22Rv1 (cell line): ENCODE results near the gene IL3.

ENCODE experiments used
- H3K27ac ChIP-seq: fragments of 450-650 bp; 2 replicates; pipeline ENCODE4 v1.5.1; 2017
- CTCF ChIP-seq: fragments of 450-650 bp; IDR thresholded peaks from 2 replicates; pipeline ENCODE4 v1.5.1; 2017; ENCODE audit warnings: mild to moderate bottlenecking
- ZFX ChIP-seq: fragments of 450-650 bp; IDR thresholded peaks from 2 replicates; pipeline ENCODE4 v1.6.1; 2017; ENCODE audit warnings: antibody characterized with exemption, borderline replicate concordance

IL3 gene

GRCh38 chr5:132016721-132017250 is 43.7 kb upstream of the IL3 start:
- H3K27ac ChIP-seq = no peak overlapping the region
- TF ChIP-seq ZFX = no peak
- no peak for TF ChIP-seq CTCF

DNA sequence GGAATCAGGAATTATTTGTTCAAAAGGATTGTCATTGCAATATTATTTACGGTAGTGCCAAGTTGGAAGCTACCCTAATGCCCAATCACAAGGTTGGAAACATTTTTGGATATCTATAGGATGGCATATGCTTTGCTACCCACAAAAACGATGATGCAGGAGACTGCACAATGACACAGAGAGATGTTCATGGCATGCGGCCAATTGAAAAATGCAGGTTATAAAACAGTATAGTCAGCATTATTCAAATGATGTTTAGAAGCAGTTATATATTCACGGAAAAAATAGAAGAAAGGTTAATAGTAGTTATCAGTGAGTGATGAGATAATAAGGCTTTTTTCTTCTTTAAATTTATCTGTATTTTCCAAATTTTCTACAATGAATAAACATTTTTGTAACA is 43.1 kb upstream of the IL3 start:
- TF ChIP-seq CTCF = no peak
- TF ChIP-seq ZFX = no peak
- no peak overlapping the region for H3K27ac ChIP-seq

- TF ChIP-seq ZFX (no peak), CTCF (no peak)
- no peak overlapping the region for H3K27ac ChIP-seq
Observed at GRCh38 chr5:132017738-132018625, 42.5 kb upstream of the IL3 start.

- H3K27ac ChIP-seq = no peak overlapping the region
- no peak for TF ChIP-seq CTCF
- no peak for TF ChIP-seq ZFX
Observed at GRCh38 chr5:132019337-132019736, 41.1 kb upstream of the IL3 start.

GRCh38 chr5:132019857-132020555 is 40.4 kb upstream of the IL3 start:
- H3K27ac ChIP-seq = no peak overlapping the region
- TF ChIP-seq CTCF = no peak
- no peak for TF ChIP-seq ZFX

GRCh38 chr5:132020568-132021339 is 39.7 kb upstream of the IL3 start:
- H3K27ac ChIP-seq = no peak overlapping the region
- TF ChIP-seq ZFX (no peak), CTCF (no peak)
